Measurements from ENCODE around the gene DNAJB9.

The DNAJB9 gene

GRCh38 chr7:108585843-108586242, 16.2 kb downstream of the DNAJB9 start:
- no peaks in the 10 kb centered on the region for H3K27me3 Mint-ChIP-seq
- H3K27ac Mint-ChIP-seq: no peak overlapping the region
- no peaks in the 10 kb centered on the region for H3K9me3 Mint-ChIP-seq
- ATAC-seq: no peak
- no peaks in the 10 kb centered on the region for H3K36me3 Mint-ChIP-seq
- H3K4me3 Mint-ChIP-seq: no peak overlapping the region
- no peaks in the 10 kb centered on the region for H3K4me1 Mint-ChIP-seq

- no peak for ATAC-seq
- H3K27me3 Mint-ChIP-seq: no peaks in the 10 kb centered on the region
- H3K4me1 Mint-ChIP-seq: no peaks in the 10 kb centered on the region
- H3K36me3 Mint-ChIP-seq: no peaks in the 10 kb centered on the region
- no peak overlapping the region for H3K4me3 Mint-ChIP-seq
- no peaks in the 10 kb centered on the region for H3K9me3 Mint-ChIP-seq
- H3K27ac Mint-ChIP-seq: no peak overlapping the region
These were observed 16.6 kb downstream of the DNAJB9 start for GRCh38 chr7:108586274-108586710.

GRCh38 chr7:108589199-108589598, 19.5 kb downstream of the DNAJB9 start:
- H3K27me3 Mint-ChIP-seq: no peaks in the 10 kb centered on the region
- no peaks in the 10 kb centered on the region for H3K36me3 Mint-ChIP-seq
- H3K27ac Mint-ChIP-seq: no peak overlapping the region
- no peak overlapping the region for H3K4me3 Mint-ChIP-seq
- H3K9me3 Mint-ChIP-seq: no peaks in the 10 kb centered on the region
- no peak for ATAC-seq
- H3K4me1 Mint-ChIP-seq: no peaks in the 10 kb centered on the region

GRCh38 chr7:108589874-108590273, 20.2 kb downstream of the DNAJB9 start:
- ATAC-seq: no peak
- H3K4me3 Mint-ChIP-seq: no peak overlapping the region
- H3K9me3 Mint-ChIP-seq: no peaks in the 10 kb centered on the region
- H3K27ac Mint-ChIP-seq: no peak overlapping the region
- H3K36me3 Mint-ChIP-seq: no peaks in the 10 kb centered on the region
- H3K4me1 Mint-ChIP-seq: peaks cover 2% of the 10 kb centered on the region
- H3K27me3 Mint-ChIP-seq: peaks cover 4% of the 10 kb centered on the region

GRCh38 chr7:108590606-108591005, 20.9 kb downstream of the DNAJB9 start:
- H3K27ac Mint-ChIP-seq: no peak overlapping the region
- H3K27me3 Mint-ChIP-seq: peaks cover 9% of the 10 kb centered on the region
- H3K4me1 Mint-ChIP-seq: peaks cover 5% of the 10 kb centered on the region
- no peaks in the 10 kb centered on the region for H3K36me3 Mint-ChIP-seq
- no peaks in the 10 kb centered on the region for H3K9me3 Mint-ChIP-seq
- no peak for ATAC-seq
- no peak overlapping the region for H3K4me3 Mint-ChIP-seq

GRCh38 chr7:108592646-108593201, 23.1 kb downstream of the DNAJB9 start:
- Mint-ChIP-seq H3K27ac (no peak overlapping the region), H3K27me3 (peaks cover 9% of the 10 kb centered on the region), H3K9me3 (no peaks in the 10 kb centered on the region), H3K4me1 (peaks cover 5% of the 10 kb centered on the region), H3K4me3 (no peak overlapping the region), H3K36me3 (no peaks in the 10 kb centered on the region)
- ATAC-seq: no peak

- no peaks in the 10 kb centered on the region for H3K36me3 Mint-ChIP-seq
- peaks cover 35% of the 10 kb centered on the region for H3K27me3 Mint-ChIP-seq
- no peak overlapping the region for H3K27ac Mint-ChIP-seq
- ATAC-seq: no peak
- H3K4me1 Mint-ChIP-seq: peaks cover 5% of the 10 kb centered on the region
- no peak overlapping the region for H3K4me3 Mint-ChIP-seq
- H3K9me3 Mint-ChIP-seq: no peaks in the 10 kb centered on the region
These were observed 26.9 kb downstream of the DNAJB9 start for GRCh38 chr7:108596560-108596959.

GRCh38 chr7:108598153-108598552, 28.5 kb downstream of the DNAJB9 start:
- Mint-ChIP-seq H3K9me3 (no peaks in the 10 kb centered on the region), H3K36me3 (no peaks in the 10 kb centered on the region), H3K27ac (no peak overlapping the region), H3K27me3 (peaks cover 35% of the 10 kb centered on the region), H3K4me1 (peaks cover 5% of the 10 kb centered on the region), H3K4me3 (no peak overlapping the region)
- ATAC-seq: no peak

- Mint-ChIP-seq H3K4me3 (no peak overlapping the region), H3K27me3 (peaks cover 35% of the 10 kb centered on the region), H3K9me3 (no peaks in the 10 kb centered on the region), H3K27ac (no peak overlapping the region), H3K36me3 (no peaks in the 10 kb centered on the region), H3K4me1 (peaks cover 5% of the 10 kb centered on the region)
- no peak for ATAC-seq
These were observed 29.4 kb downstream of the DNAJB9 start for GRCh38 chr7:108598914-108599580.

- no peaks in the 10 kb centered on the region for H3K9me3 Mint-ChIP-seq
- H3K27me3 Mint-ChIP-seq: peaks cover 27% of the 10 kb centered on the region
- H3K36me3 Mint-ChIP-seq: no peaks in the 10 kb centered on the region
- ATAC-seq: no peak
- no peak overlapping the region for H3K27ac Mint-ChIP-seq
- H3K4me3 Mint-ChIP-seq: no peak overlapping the region
- no peaks in the 10 kb centered on the region for H3K4me1 Mint-ChIP-seq
These were observed 30.7 kb downstream of the DNAJB9 start for GRCh38 chr7:108600399-108600798.

- H3K9me3 Mint-ChIP-seq: no peaks in the 10 kb centered on the region
- no peaks in the 10 kb centered on the region for H3K4me1 Mint-ChIP-seq
- peaks cover 16% of the 10 kb centered on the region for H3K27me3 Mint-ChIP-seq
- ATAC-seq: no peak
- no peaks in the 10 kb centered on the region for H3K36me3 Mint-ChIP-seq
- no peak overlapping the region for H3K27ac Mint-ChIP-seq
- no peak overlapping the region for H3K4me3 Mint-ChIP-seq
These were observed 34.1 kb downstream of the DNAJB9 start for GRCh38 chr7:108603656-108604306.

GRCh38 chr7:108604307-108605077, 34.8 kb downstream of the DNAJB9 start:
- H3K4me1 Mint-ChIP-seq: no peaks in the 10 kb centered on the region
- peaks cover 9% of the 10 kb centered on the region for H3K27me3 Mint-ChIP-seq
- no peak overlapping the region for H3K27ac Mint-ChIP-seq
- H3K4me3 Mint-ChIP-seq: no peak overlapping the region
- no peaks in the 10 kb centered on the region for H3K9me3 Mint-ChIP-seq
- ATAC-seq: no peak
- no peaks in the 10 kb centered on the region for H3K36me3 Mint-ChIP-seq

- Mint-ChIP-seq H3K4me3 (no peak overlapping the region), H3K4me1 (no peaks in the 10 kb centered on the region), H3K27me3 (no peaks in the 10 kb centered on the region), H3K36me3 (no peaks in the 10 kb centered on the region), H3K27ac (no peak overlapping the region), H3K9me3 (no peaks in the 10 kb centered on the region)
- no peak for ATAC-seq
These were observed 36.0 kb downstream of the DNAJB9 start for GRCh38 chr7:108605559-108606201.

- no peak overlapping the region for H3K4me3 Mint-ChIP-seq
- H3K36me3 Mint-ChIP-seq: no peaks in the 10 kb centered on the region
- no peaks in the 10 kb centered on the region for H3K9me3 Mint-ChIP-seq
- ATAC-seq: no peak
- H3K4me1 Mint-ChIP-seq: no peaks in the 10 kb centered on the region
- H3K27me3 Mint-ChIP-seq: no peaks in the 10 kb centered on the region
- no peak overlapping the region for H3K27ac Mint-ChIP-seq
These were observed 40.0 kb downstream of the DNAJB9 start for GRCh38 chr7:108609643-108610042.

GRCh38 chr7:108611268-108611667, 41.6 kb downstream of the DNAJB9 start:
- Mint-ChIP-seq H3K4me3 (no peak overlapping the region), H3K27me3 (no peaks in the 10 kb centered on the region), H3K4me1 (no peaks in the 10 kb centered on the region), H3K9me3 (no peaks in the 10 kb centered on the region), H3K27ac (no peak overlapping the region), H3K36me3 (no peaks in the 10 kb centered on the region)
- ATAC-seq: no peak

Data from stimulated activated memory B cell treated with anti-CD40 and anti-IgM and Interleukin-4, amounts not matched to agents 10 μg/mL and 1 μg/mL and 100 μg/mL, for 72 hours (primary cell).